CD4-positive, CD25-positive, alpha-beta regulatory T cell (primary cell): ENCODE data around the gene AMACR. TPM values are rescaled to one million over a fixed set of nuclear protein-coding genes. Genes with fewer than 3 reads are reported as not detected.

Source experiments
- ATAC-seq, 2 donors: fragments of 150-1000 bp; cut with Tn5 transposase; one replicate each; pipeline ENCODE4 v1.10.0; 2021; ENCODE audit warnings: low read depth in 2 of 2, moderate number of reproducible peaks in 2 of 2, moderate library complexity in 1 of 2
- DNase-seq, 3 donors: peaks; one replicate each; pipeline versions ENCODE4 v3.0.0 to v3.0.0-alpha.2; 2012 to 2022; ENCODE audit warnings: mixed read lengths in 1 of 3
- H3K27ac ChIP-seq: one replicate; pipeline ENCODE4 v1.7.0; 2013; ENCODE audit warnings: mild to moderate bottlenecking, low read length; ENCODE audit not compliant: insufficient read depth, poor library complexity, severe bottlenecking
- H3K27me3 ChIP-seq: one replicate; pipeline ENCODE4 v1.7.0; 2013; ENCODE audit warnings: low read length; ENCODE audit not compliant: control insufficient read depth, insufficient read depth
- H3K36me3 ChIP-seq: one replicate; pipeline ENCODE4 v1.7.0; 2013; ENCODE audit warnings: mild to moderate bottlenecking, low read length, moderate library complexity; ENCODE audit not compliant: control insufficient read depth, insufficient read depth
- H3K4me1 ChIP-seq: 2 replicates; pipeline ENCODE4 v1.7.0; 2013; ENCODE audit warnings: mild to moderate bottlenecking, low read length; ENCODE audit not compliant: insufficient read depth, control insufficient read depth, poor library complexity, severe bottlenecking
- H3K4me3 ChIP-seq: one replicate; pipeline ENCODE4 v1.7.0; 2013; ENCODE audit warnings: low read depth, mild to moderate bottlenecking, low read length, moderate library complexity
- H3K9me3 ChIP-seq, 2 experiments: 1 replicate in 1 of 2; 2 replicates in 1 of 2; pipeline ENCODE4 v1.7.0; 2013; ENCODE audit warnings: low read length in 2 of 2, mild to moderate bottlenecking in 1 of 2, moderate library complexity in 1 of 2; ENCODE audit not compliant: control insufficient read depth in 2 of 2
- H3K27ac Mint-ChIP-seq, 3 donors: one replicate each; pipeline ENCODE4 v1.8.0; 2020 to 2022; ENCODE audit warnings: mild to moderate bottlenecking in 3 of 3, mixed read lengths in 3 of 3, moderate library complexity in 2 of 3
- H3K27me3 Mint-ChIP-seq: one replicate; pipeline ENCODE4 v1.8.0; 2022; ENCODE audit warnings: mild to moderate bottlenecking, mixed read lengths
- H3K36me3 Mint-ChIP-seq: one replicate; pipeline ENCODE4 v1.8.0; 2020; ENCODE audit warnings: mixed read lengths
- H3K4me1 Mint-ChIP-seq, 4 donors: one replicate each; pipeline ENCODE4 v1.8.0; 2020 to 2022; ENCODE audit warnings: mixed read lengths in 4 of 4, mild to moderate bottlenecking in 1 of 4
- H3K4me3 Mint-ChIP-seq, 4 donors: one replicate each; pipeline ENCODE4 v1.8.0; 2020 to 2022; ENCODE audit warnings: mild to moderate bottlenecking in 4 of 4, mixed read lengths in 4 of 4, moderate library complexity in 3 of 4
- H3K9me3 Mint-ChIP-seq, 7 donors: one replicate each; pipeline ENCODE4 v1.8.0; 2020 to 2022; ENCODE audit warnings: mixed read lengths in 7 of 7, mild to moderate bottlenecking in 3 of 7, moderate library complexity in 2 of 7
- polyA plus RNA-seq, 4 donors: library from polyadenylated mRNA; unstranded; fragments of 300-500 nt; fragmentation: Illumina TruSeq; gene quantifications; one replicate each; pipeline ENCODE4 v1.2.3, GENCODE V29; 2021
- total RNA-seq: library from RNA; stranded (reverse); gene quantifications from one replicate; pipeline ENCODE4 v1.2.3, GENCODE V29; 2022

Gene AMACR
- total and polyA plus RNA-seq, 5 donors from 2014 or later = 2.1 to 9.3 (median 8.5) TPM

DNA sequence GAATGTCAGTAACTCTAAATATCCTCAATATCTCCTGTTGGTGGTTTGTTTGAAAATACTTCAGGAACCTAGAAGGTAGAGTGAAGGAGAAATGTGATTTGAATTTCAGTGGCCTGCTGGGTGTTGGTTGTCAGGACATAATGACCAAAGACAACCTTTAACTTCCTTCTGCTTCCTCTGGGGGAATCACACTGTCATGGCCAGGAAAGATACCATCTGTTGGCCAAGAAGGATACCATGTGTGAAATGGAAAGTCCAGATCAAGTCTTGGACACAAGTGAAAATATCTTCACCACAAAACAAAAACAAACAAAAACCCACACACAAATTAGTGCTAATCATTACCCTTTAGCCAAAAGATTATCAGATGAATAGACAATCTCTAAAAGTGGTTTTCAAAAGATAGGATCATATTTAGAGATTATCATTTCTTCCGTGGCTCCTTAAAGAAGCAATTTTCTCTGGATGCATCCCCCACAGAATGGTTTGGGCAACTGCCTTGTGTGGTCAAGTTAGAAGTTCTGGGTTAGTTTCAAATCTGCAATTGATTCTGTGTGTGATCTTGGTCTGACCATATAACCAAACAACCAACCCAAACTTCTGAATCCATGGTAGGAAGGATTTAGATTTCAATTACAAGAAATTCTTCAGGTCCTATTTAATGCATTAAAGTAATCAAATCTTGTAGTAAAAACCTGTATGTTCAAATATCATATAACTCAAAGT lies 33.6 kb upstream of the AMACR start:
- Histone ChIP-seq H3K9me3 (no peaks in the 10 kb centered on the region), H3K4me1 (no peaks in the 10 kb centered on the region), H3K27me3 (no peaks in the 10 kb centered on the region), H3K27ac (no peak overlapping the region), H3K36me3 (no peaks in the 10 kb centered on the region), H3K4me3 (no peak overlapping the region)
- Mint-ChIP-seq H3K27ac (no peak overlapping the region), H3K9me3 (no peaks in the 10 kb centered on the region), H3K27me3 (no peaks in the 10 kb centered on the region), H3K4me3 (peak overlapping the region in 1 of 4 donors; percentile 38), H3K36me3 (peaks cover 16% of the 10 kb centered on the region), H3K4me1 (peaks cover 0 to 3% (median under 1%) of the 10 kb centered on the region in 4 donors)
- no peak for DNase-seq
- no peak for ATAC-seq

GRCh38 chr5:34040472-34040871 lies 32.6 kb upstream of the AMACR start:
- ATAC-seq (no peak), DNase-seq (no peak)
- no peak overlapping the region for H3K4me3 Mint-ChIP-seq
- Histone ChIP-seq H3K36me3 (peaks cover 1% of the 10 kb centered on the region), H3K4me1 (no peaks in the 10 kb centered on the region), H3K27me3 (no peaks in the 10 kb centered on the region), H3K27ac (no peak overlapping the region), H3K9me3 (no peaks in the 10 kb centered on the region), H3K4me3 (no peak overlapping the region)
- peaks cover 20% of the 10 kb centered on the region for H3K36me3 Mint-ChIP-seq
- H3K4me1 Mint-ChIP-seq = peaks cover 0 to 3% (median under 1%) of the 10 kb centered on the region in 4 donors
- H3K27me3 Mint-ChIP-seq = no peaks in the 10 kb centered on the region
- no peaks in the 10 kb centered on the region for H3K9me3 Mint-ChIP-seq
- H3K27ac Mint-ChIP-seq = no peak overlapping the region

- Histone ChIP-seq H3K9me3 (no peaks in the 10 kb centered on the region), H3K4me1 (no peaks in the 10 kb centered on the region), H3K27me3 (no peaks in the 10 kb centered on the region), H3K27ac (no peak overlapping the region), H3K36me3 (peaks cover 10% of the 10 kb centered on the region), H3K4me3 (no peak overlapping the region)
- Mint-ChIP-seq H3K4me3 (no peak overlapping the region), H3K27me3 (no peaks in the 10 kb centered on the region), H3K36me3 (peaks cover 27% of the 10 kb centered on the region), H3K9me3 (no peaks in the 10 kb centered on the region), H3K4me1 (peaks cover 0 to 3% (median under 1%) of the 10 kb centered on the region in 4 donors), H3K27ac (no peak overlapping the region)
- DNase-seq (no peak), ATAC-seq (no peak)
Observed at GRCh38 chr5:34039398-34040157, 31.7 kb upstream of the AMACR start.

GRCh38 chr5:34038838-34039237 lies 31.0 kb upstream of the AMACR start:
- Histone ChIP-seq H3K27ac (no peak overlapping the region), H3K36me3 (peaks cover 10% of the 10 kb centered on the region), H3K4me3 (no peak overlapping the region), H3K27me3 (no peaks in the 10 kb centered on the region), H3K4me1 (no peaks in the 10 kb centered on the region), H3K9me3 (no peaks in the 10 kb centered on the region)
- peaks cover 0 to 3% (median 0%) of the 10 kb centered on the region in 4 donors for H3K4me1 Mint-ChIP-seq
- no peaks in the 10 kb centered on the region for H3K9me3 Mint-ChIP-seq
- no peaks in the 10 kb centered on the region for H3K27me3 Mint-ChIP-seq
- no peak overlapping the region for H3K27ac Mint-ChIP-seq
- H3K36me3 Mint-ChIP-seq = peaks cover 30% of the 10 kb centered on the region
- DNase-seq (no peak), ATAC-seq (no peak)
- H3K4me3 Mint-ChIP-seq = no peak overlapping the region

GRCh38 chr5:34038390-34038789 lies 30.5 kb upstream of the AMACR start:
- H3K4me1 Mint-ChIP-seq = peaks cover 0 to 3% (median 0%) of the 10 kb centered on the region in 4 donors
- Histone ChIP-seq H3K4me1 (no peaks in the 10 kb centered on the region), H3K4me3 (no peak overlapping the region), H3K9me3 (no peaks in the 10 kb centered on the region), H3K27ac (no peak overlapping the region), H3K27me3 (no peaks in the 10 kb centered on the region), H3K36me3 (peaks cover 10% of the 10 kb centered on the region)
- ATAC-seq = no peak
- no peaks in the 10 kb centered on the region for H3K9me3 Mint-ChIP-seq
- H3K27me3 Mint-ChIP-seq = no peaks in the 10 kb centered on the region
- H3K36me3 Mint-ChIP-seq = peaks cover 32% of the 10 kb centered on the region
- no peak for DNase-seq
- peak overlapping the region in 1 of 3 donors; percentile 85 for H3K27ac Mint-ChIP-seq
- no peak overlapping the region for H3K4me3 Mint-ChIP-seq

DNA sequence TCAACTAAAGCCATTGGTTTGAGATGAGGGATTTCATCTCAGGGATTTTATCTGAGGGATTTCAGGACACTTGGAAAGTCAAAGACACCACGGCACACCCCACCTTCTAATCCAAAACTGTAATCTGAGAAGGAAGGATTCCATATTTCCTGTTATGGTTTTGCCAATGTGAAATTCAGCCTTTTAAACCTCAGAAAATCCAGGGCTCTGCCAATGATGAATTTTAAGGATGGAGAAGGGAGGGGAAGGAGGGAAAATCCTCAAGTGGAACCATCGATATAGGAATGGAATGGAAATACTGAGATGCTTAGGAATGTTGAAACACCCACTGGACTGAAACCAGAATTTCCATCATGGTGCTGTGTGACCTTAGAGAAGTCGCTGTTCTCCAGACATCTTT lies 29.9 kb upstream of the AMACR start:
- peaks cover 15% of the 10 kb centered on the region for H3K36me3 ChIP-seq
- peak overlapping the region in 1 of 3 donors; percentile 85 for H3K27ac Mint-ChIP-seq
- DNase-seq (no peak), ATAC-seq (no peak)
- no peaks in the 10 kb centered on the region for H3K27me3 ChIP-seq
- no peak overlapping the region for H3K4me3 Mint-ChIP-seq
- peaks cover 0 to 3% (median 0%) of the 10 kb centered on the region in 4 donors for H3K4me1 Mint-ChIP-seq
- H3K4me3 ChIP-seq = no peak overlapping the region
- no peak overlapping the region for H3K27ac ChIP-seq
- no peaks in the 10 kb centered on the region for H3K4me1 ChIP-seq
- H3K9me3 Mint-ChIP-seq = no peaks in the 10 kb centered on the region
- H3K9me3 ChIP-seq = no peaks in the 10 kb centered on the region
- peaks cover 33% of the 10 kb centered on the region for H3K36me3 Mint-ChIP-seq
- no peaks in the 10 kb centered on the region for H3K27me3 Mint-ChIP-seq

GRCh38 chr5:34035756-34036155 lies 27.9 kb upstream of the AMACR start:
- peak overlapping the region in 1 of 4 donors; percentile 21 for H3K4me3 Mint-ChIP-seq
- H3K4me1 Mint-ChIP-seq = peaks cover 0 to 1% (median 0%) of the 10 kb centered on the region in 4 donors
- peaks cover 39% of the 10 kb centered on the region for H3K36me3 Mint-ChIP-seq
- no peak overlapping the region for H3K27ac Mint-ChIP-seq
- no peaks in the 10 kb centered on the region for H3K9me3 Mint-ChIP-seq
- peaks cover 20% of the 10 kb centered on the region for H3K36me3 ChIP-seq
- ATAC-seq = no peak
- no peaks in the 10 kb centered on the region for H3K27me3 ChIP-seq
- H3K4me1 ChIP-seq = no peaks in the 10 kb centered on the region
- no peak for DNase-seq
- H3K4me3 ChIP-seq = no peak overlapping the region
- no peaks in the 10 kb centered on the region for H3K27me3 Mint-ChIP-seq
- no peak overlapping the region for H3K27ac ChIP-seq
- H3K9me3 ChIP-seq = no peaks in the 10 kb centered on the region
